GM12872 (cell line): ENCODE data around the gene GMEB2.

ENCODE experiments used
- TF ChIP-seq, protein P1 (sequence below): IDR thresholded peaks from 3 replicates; pipeline ENCODE4 v1.5.1; 2011; ENCODE audit warnings: low read depth, mild to moderate bottlenecking, low read length, moderate library complexity; ENCODE audit not compliant: insufficient read depth

The GMEB2 gene

GRCh38 chr20:63543733-63544132, 83.2 kb downstream of the GMEB2 start:
- TF ChIP-seq, protein P1, sequence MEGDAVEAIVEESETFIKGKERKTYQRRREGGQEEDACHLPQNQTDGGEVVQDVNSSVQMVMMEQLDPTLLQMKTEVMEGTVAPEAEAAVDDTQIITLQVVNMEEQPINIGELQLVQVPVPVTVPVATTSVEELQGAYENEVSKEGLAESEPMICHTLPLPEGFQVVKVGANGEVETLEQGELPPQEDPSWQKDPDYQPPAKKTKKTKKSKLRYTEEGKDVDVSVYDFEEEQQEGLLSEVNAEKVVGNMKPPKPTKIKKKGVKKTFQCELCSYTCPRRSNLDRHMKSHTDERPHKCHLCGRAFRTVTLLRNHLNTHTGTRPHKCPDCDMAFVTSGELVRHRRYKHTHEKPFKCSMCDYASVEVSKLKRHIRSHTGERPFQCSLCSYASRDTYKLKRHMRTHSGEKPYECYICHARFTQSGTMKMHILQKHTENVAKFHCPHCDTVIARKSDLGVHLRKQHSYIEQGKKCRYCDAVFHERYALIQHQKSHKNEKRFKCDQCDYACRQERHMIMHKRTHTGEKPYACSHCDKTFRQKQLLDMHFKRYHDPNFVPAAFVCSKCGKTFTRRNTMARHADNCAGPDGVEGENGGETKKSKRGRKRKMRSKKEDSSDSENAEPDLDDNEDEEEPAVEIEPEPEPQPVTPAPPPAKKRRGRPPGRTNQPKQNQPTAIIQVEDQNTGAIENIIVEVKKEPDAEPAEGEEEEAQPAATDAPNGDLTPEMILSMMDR, result no peak

GRCh38 chr20:63543131-63543530, 83.8 kb downstream of the GMEB2 start:
- TF ChIP-seq, protein P1, result no peak

DNA sequence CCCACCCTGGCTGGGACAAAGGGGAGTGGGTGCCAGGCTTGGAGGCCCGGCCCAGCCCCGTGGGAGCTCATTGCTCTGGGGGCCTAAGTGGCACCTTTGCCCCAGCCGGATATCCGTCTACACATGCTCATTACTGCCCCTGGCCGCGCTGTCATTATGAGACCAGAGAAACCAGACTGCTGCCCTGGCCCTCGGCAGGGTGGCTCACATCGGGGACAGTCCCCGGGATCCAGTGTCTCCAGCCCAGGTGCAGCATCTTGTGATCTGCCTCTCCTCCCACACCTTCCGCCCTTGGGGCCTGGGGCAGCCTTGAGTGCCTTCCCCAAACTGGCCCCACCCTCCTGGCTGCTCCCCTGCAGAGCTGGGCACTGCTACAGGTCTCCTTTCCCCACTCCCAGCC, 84.2 kb downstream of the GMEB2 start:
- TF ChIP-seq, protein P1, result no peak

- TF ChIP-seq, protein P1, result no peak
Observed at GRCh38 chr20:63542031-63542559, 84.8 kb downstream of the GMEB2 start.

DNA sequence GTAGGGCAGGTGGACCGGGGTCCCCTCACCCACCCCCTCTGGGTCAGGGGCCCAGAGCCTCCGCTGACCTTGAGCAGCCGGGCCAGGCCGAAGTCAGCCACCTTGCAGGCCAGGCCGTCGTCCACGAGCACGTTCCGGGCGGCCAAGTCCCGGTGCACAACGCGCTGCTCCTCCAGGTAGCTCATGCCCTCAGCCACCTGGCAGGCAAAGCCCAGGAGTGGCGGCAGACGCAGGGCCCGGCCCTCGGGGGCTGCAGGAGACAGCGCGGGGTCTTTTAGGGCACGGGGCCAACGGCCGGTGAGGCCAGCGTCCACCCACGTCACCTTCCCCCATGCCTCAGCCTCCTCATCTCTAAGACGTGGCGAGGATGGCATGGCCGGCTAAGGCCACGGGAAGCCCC, 85.5 kb downstream of the GMEB2 start:
- TF ChIP-seq, protein P1, result no peak

DNA sequence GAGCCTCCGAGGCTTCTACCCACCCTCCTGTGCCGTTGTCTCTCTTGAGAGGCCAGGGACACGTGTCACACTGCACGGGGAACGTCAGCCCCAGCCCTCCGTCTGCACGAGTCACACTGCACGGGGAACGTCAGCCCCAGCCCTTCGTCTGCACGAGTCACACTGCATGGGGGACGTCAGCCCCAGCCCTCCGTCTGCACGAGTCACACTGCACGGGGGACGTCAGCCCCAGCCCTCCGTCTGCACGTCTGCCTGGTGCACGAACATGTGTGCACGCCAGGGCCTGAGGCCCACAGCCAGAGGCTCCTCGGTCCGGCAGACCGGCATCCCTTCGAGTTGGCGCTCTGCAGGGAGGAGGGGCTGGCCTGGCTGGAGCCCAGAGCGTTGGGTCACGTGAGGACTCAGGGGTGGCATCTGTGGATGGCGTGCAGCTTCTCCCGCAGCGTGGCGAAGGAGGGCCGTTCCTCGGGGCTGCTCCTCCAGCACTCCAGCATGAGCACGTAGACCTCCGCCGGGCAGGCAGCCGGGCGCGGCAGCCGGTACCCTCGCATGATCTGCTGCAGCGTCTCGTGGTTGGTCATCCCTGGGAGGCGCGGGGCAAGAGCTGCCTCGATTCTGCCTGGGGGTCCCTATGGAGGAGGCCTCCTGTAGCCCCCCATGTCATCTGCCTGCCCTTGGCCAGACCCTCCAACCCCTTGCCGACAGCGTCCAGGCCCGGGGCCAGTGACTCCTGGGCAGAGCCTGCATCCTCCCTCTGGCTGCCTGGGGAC, 86.3 kb downstream of the GMEB2 start:
- TF ChIP-seq, protein P1, result no peak

GRCh38 chr20:63539441-63540370, 87.2 kb downstream of the GMEB2 start:
- TF ChIP-seq, protein P1, result no peak
